GM12892 (cell line): ENCODE measurements around the gene CRY1.

ENCODE experiments used
- POLR2A ChIP-seq: IDR thresholded peaks from 2 replicates; pipeline ENCODE4 v1.6.1; 2011; ENCODE audit warnings: low read depth, low read length, control low read depth
- TAF1 ChIP-seq: IDR thresholded peaks from 2 replicates; pipeline ENCODE4 v1.6.1; 2011; ENCODE audit warnings: low read depth, mild to moderate bottlenecking, control low read depth, low read length, borderline replicate concordance

DNA sequence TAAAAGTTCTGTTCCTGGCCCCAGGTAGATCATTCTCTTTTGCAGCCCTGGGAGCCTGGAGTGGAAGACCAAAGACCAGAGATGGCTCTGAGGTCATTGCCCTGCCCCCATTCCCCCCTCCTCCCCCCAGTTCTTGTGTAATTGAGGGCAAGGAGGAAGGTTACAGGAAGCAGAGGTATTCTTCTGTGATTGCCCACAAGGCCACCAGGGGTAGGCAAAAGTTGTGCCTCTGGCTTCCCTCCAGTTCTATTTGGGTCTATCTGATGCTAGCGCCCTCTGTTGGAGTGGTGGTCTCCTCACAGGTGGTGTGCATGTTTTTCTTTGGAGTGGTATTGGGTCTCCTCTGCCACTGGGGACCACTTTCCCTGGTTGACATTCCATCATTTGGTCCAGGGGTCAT lies 41.2 kb upstream of the CRY1 start:
- TF ChIP-seq TAF1 (no peak), POLR2A (no peak)
